Spinal cord (tissue), 10 donors: ENCODE measurements around the gene FARP1. TPM values are rescaled to one million over a fixed set of nuclear protein-coding genes. Genes with fewer than 3 reads are reported as not detected.

Experiments used
- DNase-seq, 6 donors: peaks; one replicate each; pipeline versions ENCODE4 v3.0.0 to v3.0.0-alpha.2; 2013 to 2015; ENCODE audit warnings: low spot score in 6 of 6, low read depth in 4 of 6
- H3K27ac ChIP-seq: one replicate; pipeline ENCODE4 v1.5.1; 2013; ENCODE audit warnings: low read depth, low read length, control low read depth
- H3K27me3 ChIP-seq: one replicate; pipeline ENCODE4 v1.6.1; 2013; ENCODE audit warnings: low read length; ENCODE audit not compliant: control insufficient read depth, insufficient read depth
- H3K36me3 ChIP-seq: one replicate; pipeline ENCODE4 v1.6.1; 2013; ENCODE audit warnings: low read length; ENCODE audit not compliant: control insufficient read depth, insufficient read depth
- H3K4me1 ChIP-seq: one replicate; pipeline ENCODE4 v1.6.1; 2013; ENCODE audit warnings: low read length; ENCODE audit not compliant: control insufficient read depth, insufficient read depth
- H3K4me3 ChIP-seq: one replicate; pipeline ENCODE4 v1.5.1; 2013; ENCODE audit warnings: low read depth, low read length, control low read depth
- H3K9me3 ChIP-seq: one replicate; pipeline ENCODE4 v1.6.1; 2013; ENCODE audit warnings: low read length; ENCODE audit not compliant: control insufficient read depth, insufficient read depth
- WGBS: methylation state at CpG from one replicate; pipeline ENCODE4 v1.1.5; 2013; ENCODE audit warnings: missing lambda C conversion rate; ENCODE audit not compliant: insufficient coverage; 5-methylcytosine and 5-hydroxymethylcytosine counted together
- long read RNA-seq, 4 donors: transcript quantifications; one replicate each; lab custom pipeline, GENCODE V29; 2026
- polyA plus RNA-seq, 2 donors: library from polyadenylated mRNA; unstranded; fragments of 120-200 nt; gene quantifications; one replicate each; pipeline ENCODE4 v1.2.1, GENCODE V29; 2013; ENCODE audit not compliant: insufficient read length in 2 of 2
- total RNA-seq, 2 donors: library from RNA; depleted of rRNA in 1 of 2; stranded (reverse); fragments of 120-200 nt in 1 of 2; fragments of >200 nt in 1 of 2; gene quantifications; one replicate each; pipeline versions ENCODE4 v1.2.3 to v1.2.4, GENCODE V29; 2013 to 2014
- donor health status: healthy.

FARP1 gene
- total RNA-seq (10 to 100 TPM; 44.0 to 60.0 TPM), polyA plus RNA-seq (100 to 1,000 TPM; 121 to 134 TPM)
- long read RNA-seq, donor 1, full-length matches to known transcripts: 4 of 19 reads
- long read RNA-seq, donor 1, partial matches to known transcripts: 15 of 19 reads
- long read RNA-seq, donor 1, other reads (novel, unspliced or antisense): 0 of 19 reads
- long read RNA-seq, donor 2, full-length matches to known transcripts: 7 of 23 reads
- long read RNA-seq, donor 2, partial matches to known transcripts: 8 of 23 reads
- long read RNA-seq, donor 2, other reads (novel, unspliced or antisense): 8 of 23 reads
- long read RNA-seq, donor 3, partial matches to known transcripts: 15 of 29 reads
- long read RNA-seq, donor 3, other reads (novel, unspliced or antisense): 13 of 29 reads
- long read RNA-seq, donor 4, full-length matches to known transcripts: 1 of 44 reads
- long read RNA-seq, donor 4, partial matches to known transcripts: 23 of 44 reads
- long read RNA-seq, donor 4, other reads (novel, unspliced or antisense): 20 of 44 reads

GRCh38 chr13:98142380-98143156, at the start of gene FARP1:
TSS of gene FARP1 (plus strand) at chr13:98143094. CDS start at chr13:98213243, 70,149 bp downstream.
- H3K4me1 ChIP-seq: peaks cover 27% of the 10 kb centered on the region
- peak in 3 of 6 donors; percentile 61 to 89 (median 86) for DNase-seq
- H3K4me3 ChIP-seq: peak within 1 kb of the TSS; percentile 65
- no peaks in the 10 kb centered on the region for H3K36me3 ChIP-seq
- peaks cover 3% of the 10 kb centered on the region for H3K27me3 ChIP-seq
- under 1% methylated on average over 97 of the region's 98 CpGs for WGBS
- H3K27ac ChIP-seq: peak within 1 kb of the TSS; percentile 57
- H3K9me3 ChIP-seq: no peaks in the 10 kb centered on the region

DNA sequence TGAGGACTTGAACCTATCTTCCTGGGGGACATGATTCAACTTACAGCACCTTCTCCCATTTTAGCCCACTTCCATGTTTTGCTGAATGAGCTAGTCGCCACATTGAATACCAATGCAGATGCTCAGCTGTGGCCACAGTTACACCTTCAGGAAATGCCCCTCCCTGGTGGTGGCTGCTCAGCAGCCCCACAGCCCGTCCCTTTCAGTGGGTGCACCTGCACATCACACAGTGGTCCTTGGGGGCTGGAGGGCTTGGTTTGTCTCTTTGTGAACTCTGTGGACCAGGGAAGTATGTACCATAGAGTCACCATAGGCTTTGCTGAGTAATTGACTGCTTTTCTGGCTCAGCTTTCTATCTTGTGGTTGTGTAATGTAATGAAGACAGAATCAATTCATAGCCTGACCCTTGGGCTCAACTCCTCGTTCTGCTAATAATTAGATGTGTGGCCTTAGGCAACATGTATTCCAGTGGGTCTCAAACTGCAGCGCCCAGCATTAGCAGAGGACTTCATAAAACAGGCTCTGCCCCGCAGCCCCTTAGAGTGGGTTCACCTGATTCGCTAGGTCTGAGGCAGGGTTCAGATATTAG, 48.1 kb upstream of the FARP1 start:
- Histone ChIP-seq H3K4me1 (no peaks in the 10 kb centered on the region), H3K27me3 (no peaks in the 10 kb centered on the region), H3K9me3 (no peaks in the 10 kb centered on the region), H3K27ac (no peak overlapping the region), H3K4me3 (no peak overlapping the region), H3K36me3 (no peaks in the 10 kb centered on the region)
- no peak for DNase-seq
- WGBS: 90% methylated on average over 2 of the region's 6 CpGs

GRCh38 chr13:98096059-98096458, 46.8 kb upstream of the FARP1 start:
- Histone ChIP-seq H3K27me3 (no peaks in the 10 kb centered on the region), H3K9me3 (no peaks in the 10 kb centered on the region), H3K27ac (no peak overlapping the region), H3K4me1 (no peaks in the 10 kb centered on the region), H3K36me3 (no peaks in the 10 kb centered on the region), H3K4me3 (no peak overlapping the region)
- no peak for DNase-seq
- 91% methylated on average over 3 of the region's 5 CpGs for WGBS

DNA sequence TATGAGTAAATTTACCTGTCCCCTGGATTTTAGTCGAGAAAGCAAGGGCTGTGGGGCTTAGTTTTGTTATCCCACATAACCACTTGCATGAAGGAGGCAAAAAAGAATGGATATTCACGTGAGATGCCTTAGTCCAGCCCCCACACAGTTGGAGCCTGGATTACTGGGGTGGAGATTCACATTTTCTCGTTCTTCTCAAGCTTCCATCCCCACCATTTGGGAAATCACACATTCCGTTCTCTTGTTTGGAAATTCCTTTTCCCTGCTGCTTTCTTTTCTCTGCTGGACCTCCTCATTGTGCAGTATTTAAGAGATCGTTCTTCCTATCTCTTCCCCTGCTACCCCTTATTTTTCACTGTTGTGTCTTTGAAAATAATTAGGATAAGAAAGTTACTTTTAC, 45.1 kb upstream of the FARP1 start:
- no peak overlapping the region for H3K27ac ChIP-seq
- H3K27me3 ChIP-seq: no peaks in the 10 kb centered on the region
- WGBS: no CpG with 5 or more reads among the region's 5 CpGs
- H3K4me3 ChIP-seq: no peak overlapping the region
- DNase-seq: no peak
- H3K36me3 ChIP-seq: no peaks in the 10 kb centered on the region
- no peaks in the 10 kb centered on the region for H3K4me1 ChIP-seq
- no peaks in the 10 kb centered on the region for H3K9me3 ChIP-seq

- Histone ChIP-seq H3K36me3 (no peaks in the 10 kb centered on the region), H3K27ac (no peak overlapping the region), H3K4me3 (no peak overlapping the region), H3K27me3 (no peaks in the 10 kb centered on the region), H3K9me3 (no peaks in the 10 kb centered on the region), H3K4me1 (no peaks in the 10 kb centered on the region)
- peak in 1 of 6 donors; percentile 21 for DNase-seq
- WGBS: no CpG with 5 or more reads among the region's 7 CpGs
These were observed 44.4 kb upstream of the FARP1 start for GRCh38 chr13:98098516-98098915.

DNA sequence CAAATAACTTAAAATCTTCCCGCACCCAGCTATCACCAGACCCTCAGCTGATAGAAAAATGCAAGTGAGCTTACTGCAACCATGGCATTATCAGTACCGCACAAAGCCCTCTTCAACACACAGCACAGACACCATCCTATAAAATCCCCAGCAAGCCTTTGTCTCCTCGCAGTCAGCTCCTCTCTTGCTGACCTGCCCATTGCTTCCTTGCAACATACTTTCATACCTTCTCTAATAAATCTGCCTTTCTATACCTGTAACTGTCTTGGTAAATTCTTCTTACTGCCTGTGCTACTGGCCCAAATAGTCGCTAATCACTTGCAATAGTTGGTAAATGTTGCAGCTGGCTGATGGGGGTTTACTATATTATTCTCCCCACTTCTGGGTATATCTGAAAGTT, 43.3 kb upstream of the FARP1 start:
- H3K9me3 ChIP-seq: no peaks in the 10 kb centered on the region
- WGBS: 95% methylated on average over 3 of the region's 4 CpGs
- no peaks in the 10 kb centered on the region for H3K27me3 ChIP-seq
- no peak overlapping the region for H3K27ac ChIP-seq
- no peak overlapping the region for H3K4me3 ChIP-seq
- no peak for DNase-seq
- H3K36me3 ChIP-seq: no peaks in the 10 kb centered on the region
- no peaks in the 10 kb centered on the region for H3K4me1 ChIP-seq

GRCh38 chr13:98100481-98100880, 42.4 kb upstream of the FARP1 start:
- H3K36me3 ChIP-seq: no peaks in the 10 kb centered on the region
- no peak for DNase-seq
- H3K27me3 ChIP-seq: no peaks in the 10 kb centered on the region
- no peaks in the 10 kb centered on the region for H3K4me1 ChIP-seq
- no peak overlapping the region for H3K27ac ChIP-seq
- 85% methylated on average over 3 of the region's 10 CpGs for WGBS
- no peaks in the 10 kb centered on the region for H3K9me3 ChIP-seq
- H3K4me3 ChIP-seq: no peak overlapping the region

DNA sequence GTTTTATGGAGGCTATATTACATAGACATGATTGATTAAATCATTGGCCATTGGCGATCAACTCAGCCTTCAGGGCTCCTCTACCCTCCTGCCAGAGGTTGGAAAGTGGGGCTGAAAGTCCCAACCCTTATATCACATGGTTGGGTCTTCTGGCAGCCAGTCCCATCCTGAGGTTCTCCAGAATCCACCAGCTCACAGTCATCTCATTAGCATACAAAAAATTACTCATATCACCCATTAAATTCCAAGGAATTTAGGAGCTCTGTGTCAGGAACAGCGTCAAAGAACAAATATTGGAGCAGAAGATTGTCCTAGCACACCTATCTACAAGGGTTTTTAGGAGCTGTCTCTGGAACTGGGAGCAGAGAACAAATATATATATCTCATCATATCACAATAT, 39.4 kb upstream of the FARP1 start:
- Histone ChIP-seq H3K36me3 (no peaks in the 10 kb centered on the region), H3K27me3 (no peaks in the 10 kb centered on the region), H3K4me1 (no peaks in the 10 kb centered on the region), H3K9me3 (no peaks in the 10 kb centered on the region), H3K27ac (no peak overlapping the region), H3K4me3 (no peak overlapping the region)
- no peak for DNase-seq
- WGBS: 60% methylated on average over 1 of the region's 2 CpGs

DNA sequence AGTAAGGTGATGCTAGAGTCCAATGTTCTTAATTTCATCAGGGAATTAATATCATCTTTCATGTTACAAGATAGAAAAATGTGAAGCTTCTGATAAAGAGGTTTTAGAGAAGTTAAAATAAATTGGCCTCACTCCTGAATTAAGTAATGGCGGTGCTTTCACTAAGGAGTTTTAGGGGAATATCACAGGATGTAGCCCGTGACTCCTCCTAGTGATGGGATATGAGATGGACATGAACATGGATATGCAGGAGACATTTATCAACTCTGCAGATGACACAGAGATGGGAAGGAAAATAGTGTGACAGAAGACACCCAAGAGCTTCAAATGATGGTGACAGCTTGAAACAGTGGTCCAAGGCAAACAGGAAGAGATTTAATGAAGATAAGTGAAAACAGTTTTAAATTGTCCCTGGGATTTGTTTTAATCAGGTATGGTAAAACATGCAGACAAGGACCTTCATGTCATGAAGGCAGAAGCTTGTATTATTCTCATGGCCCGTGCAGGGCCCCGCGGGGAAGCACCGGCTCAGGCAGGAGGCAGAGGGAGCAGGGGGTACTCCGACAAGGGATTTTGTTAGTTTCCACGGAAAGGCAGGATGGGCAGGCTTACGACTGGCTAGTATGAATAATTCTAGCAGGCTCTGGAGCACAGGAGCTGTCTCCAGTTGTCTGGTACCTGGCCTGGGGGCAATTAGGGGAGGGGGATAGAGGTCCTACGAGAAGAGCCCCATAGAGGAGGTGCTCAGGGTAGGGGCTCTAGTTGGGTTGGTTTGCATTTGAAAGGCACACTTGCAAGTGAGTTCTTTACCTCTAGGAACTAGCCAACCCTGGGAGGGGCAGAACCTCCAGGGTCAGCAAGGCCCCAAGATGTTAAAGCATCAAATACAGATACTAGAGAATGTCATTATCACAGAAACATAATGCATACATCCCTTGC, 38.7 kb upstream of the FARP1 start:
- Histone ChIP-seq H3K27ac (no peak overlapping the region), H3K4me1 (no peaks in the 10 kb centered on the region), H3K27me3 (no peaks in the 10 kb centered on the region), H3K4me3 (no peak overlapping the region), H3K9me3 (no peaks in the 10 kb centered on the region), H3K36me3 (no peaks in the 10 kb centered on the region)
- DNase-seq: no peak
- WGBS: 65% methylated on average over 10 of the region's 10 CpGs
